Muscle of arm (tissue), 14 donors: ENCODE data around the gene MYO1B. TPM values are rescaled to one million over a fixed set of nuclear protein-coding genes. Genes with fewer than 3 reads are reported as not detected.

Experiments
- DNase-seq: peaks from one replicate; pipeline ENCODE4 v3.0.0-alpha.2; 2013
- long read RNA-seq, 11 donors: transcript quantifications; one replicate each; lab custom pipeline, GENCODE V29; 2026
- polyA plus RNA-seq, 12 donors: library from polyadenylated mRNA; unstranded; fragments of 120-200 nt; gene quantifications; one replicate each; pipeline ENCODE4 v1.2.1, GENCODE V29; 2013; ENCODE audit not compliant: insufficient read length in 12 of 12

Gene MYO1B
- polyA plus RNA-seq: 100 to 1,000 TPM in 3 of 12 donors, 10 to 100 TPM in 8, not detected in 1; 68.4 to 109 (median 95.7) TPM
- long read RNA-seq, donor 1, full-length matches to known transcripts: 2 of 2 reads
- long read RNA-seq, donor 1, partial matches to known transcripts: 0 of 2 reads
- long read RNA-seq, donor 1, other reads (novel, unspliced or antisense): 0 of 2 reads
- long read RNA-seq, donor 2, full-length matches to known transcripts: 8 of 8 reads
- long read RNA-seq, donor 2, partial matches to known transcripts: 0 of 8 reads
- long read RNA-seq, donor 2, other reads (novel, unspliced or antisense): 0 of 8 reads
- long read RNA-seq, donor 3: 0 reads
- long read RNA-seq, donor 4, partial matches to known transcripts: 0 of 1 reads
- long read RNA-seq, donor 4, other reads (novel, unspliced or antisense): 0 of 1 reads
- long read RNA-seq, donor 5, full-length matches to known transcripts: 6 of 6 reads
- long read RNA-seq, donor 5, partial matches to known transcripts: 0 of 6 reads
- long read RNA-seq, donor 5, other reads (novel, unspliced or antisense): 0 of 6 reads
- long read RNA-seq, donor 6, full-length matches to known transcripts: 10 of 22 reads
- long read RNA-seq, donor 6, partial matches to known transcripts: 12 of 22 reads
- long read RNA-seq, donor 6, other reads (novel, unspliced or antisense): 0 of 22 reads
- long read RNA-seq, donor 7, full-length matches to known transcripts: 1 of 1 reads
- long read RNA-seq, donor 7, partial matches to known transcripts: 0 of 1 reads
- long read RNA-seq, donor 7, other reads (novel, unspliced or antisense): 0 of 1 reads
- long read RNA-seq, donor 8, full-length matches to known transcripts: 6 of 16 reads
- long read RNA-seq, donor 8, partial matches to known transcripts: 10 of 16 reads
- long read RNA-seq, donor 8, other reads (novel, unspliced or antisense): 0 of 16 reads
- long read RNA-seq, donor 9, full-length matches to known transcripts: 4 of 9 reads
- long read RNA-seq, donor 9, partial matches to known transcripts: 5 of 9 reads
- long read RNA-seq, donor 9, other reads (novel, unspliced or antisense): 0 of 9 reads
- long read RNA-seq, donor 10, full-length matches to known transcripts: 6 of 6 reads
- long read RNA-seq, donor 10, partial matches to known transcripts: 0 of 6 reads
- long read RNA-seq, donor 10, other reads (novel, unspliced or antisense): 0 of 6 reads
- long read RNA-seq, donor 11, full-length matches to known transcripts: 9 of 9 reads
- long read RNA-seq, donor 11, partial matches to known transcripts: 0 of 9 reads
- long read RNA-seq, donor 11, other reads (novel, unspliced or antisense): 0 of 9 reads

GRCh38 chr2:191245046-191245868 lies at the start of gene MYO1B:
Gene MYO1B (plus strand): TSS chr2:191245404. CDS start chr2:191276896, 31,492 bp downstream.
- DNase-seq: peak; percentile 74

- DNase-seq: peak; percentile 14
Observed at GRCh38 chr2:191197096-191197495, 48.1 kb upstream of the MYO1B start.

GRCh38 chr2:191198271-191198670 lies 46.9 kb upstream of the MYO1B start:
- no peak for DNase-seq

GRCh38 chr2:191199929-191200512 lies 45.2 kb upstream of the MYO1B start:
- DNase-seq: no peak

- DNase-seq: no peak
Observed at GRCh38 chr2:191200910-191201309, 44.3 kb upstream of the MYO1B start.

GRCh38 chr2:191202209-191202721 lies 42.9 kb upstream of the MYO1B start:
- DNase-seq: no peak

GRCh38 chr2:191202881-191203397 lies 42.3 kb upstream of the MYO1B start:
- DNase-seq: peak; percentile 62

GRCh38 chr2:191204433-191204832 lies 40.8 kb upstream of the MYO1B start:
- DNase-seq: no peak

- no peak for DNase-seq
Observed at GRCh38 chr2:191206613-191207471, 38.4 kb upstream of the MYO1B start.

- DNase-seq: no peak
Observed at GRCh38 chr2:191209340-191209739, 35.9 kb upstream of the MYO1B start.

- no peak for DNase-seq
Observed at GRCh38 chr2:191212119-191212518, 33.1 kb upstream of the MYO1B start.

- no peak for DNase-seq
Observed at GRCh38 chr2:191213333-191213732, 31.9 kb upstream of the MYO1B start.

GRCh38 chr2:191215230-191215629 lies 30.0 kb upstream of the MYO1B start:
- DNase-seq: no peak

GRCh38 chr2:191215666-191216065 lies 29.5 kb upstream of the MYO1B start:
- no peak for DNase-seq

GRCh38 chr2:191217580-191217979 lies 27.6 kb upstream of the MYO1B start:
- no peak for DNase-seq

- DNase-seq: peak; percentile 55
Observed at GRCh38 chr2:191218292-191218898, 26.8 kb upstream of the MYO1B start.

GRCh38 chr2:191220671-191221070 lies 24.5 kb upstream of the MYO1B start:
- DNase-seq: no peak

GRCh38 chr2:191221666-191222065 lies 23.5 kb upstream of the MYO1B start:
- DNase-seq: no peak
